ENCODE data around the gene LRRC8D. TPM values are rescaled to one million over a fixed set of nuclear protein-coding genes. Genes with fewer than 3 reads are reported as not detected.

The LRRC8D gene
- total and polyA plus RNA-seq, 2 experiments from 2014 or later = 30.1 to 30.7 TPM

DNA sequence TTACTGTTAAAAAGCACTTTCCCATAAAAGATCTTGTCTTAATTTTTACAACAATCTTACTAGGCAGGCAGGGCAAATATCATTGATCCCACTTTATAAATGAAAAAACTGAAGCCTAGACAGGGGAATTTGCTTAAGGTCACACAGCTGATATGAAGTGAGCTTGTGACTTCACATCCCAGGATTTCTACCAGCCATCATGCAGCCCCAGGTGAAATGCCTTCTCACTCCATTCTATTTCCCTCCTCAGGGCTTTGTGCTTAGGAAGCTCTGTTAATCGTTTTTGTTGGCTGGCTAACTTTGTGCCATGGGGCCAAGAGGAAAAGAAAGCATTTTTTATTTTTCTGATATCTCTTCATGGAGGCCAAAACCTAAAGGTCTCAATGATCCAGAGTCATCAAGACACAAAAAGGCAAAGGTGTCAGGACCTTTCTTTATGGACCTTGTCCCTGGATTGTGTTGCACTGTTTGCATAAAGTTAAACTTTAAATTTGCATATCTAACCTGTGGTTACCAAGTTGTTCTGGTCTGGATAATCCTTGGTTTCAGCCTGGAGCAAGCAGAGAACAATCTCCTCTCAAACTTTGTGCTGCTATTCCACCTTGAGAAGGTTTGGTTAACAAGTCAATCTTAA lies 129.3 kb downstream of the LRRC8D start:
- Histone ChIP-seq H3K4me1 (ENCODE audit: insufficient read depth) (peaks cover 35% of the 10 kb centered on the region), H3K27ac (no peak overlapping the region), H3K9me2 (ENCODE audit: insufficient read depth) (no peaks in the 10 kb centered on the region), H3K79me2 (ENCODE audit: insufficient read depth) (no peaks in the 10 kb centered on the region), H3K27me3 (replicated peaks; ENCODE audit: insufficient read depth) (no peaks in the 10 kb centered on the region), H4K20me1 (ENCODE audit: insufficient read depth) (no peaks in the 10 kb centered on the region), H3K36me3 (ENCODE audit: low read depth) (no peaks in the 10 kb centered on the region), H3K9ac (no peak overlapping the region), H3K4me3 (no peak overlapping the region), H2AFZ (no peak overlapping the region), H3K4me2 (ENCODE audit: unreplicated experiment) (no peak overlapping the region), H3F3A (ENCODE audit: insufficient read depth) (peaks cover 29% of the 10 kb centered on the region), H3K9me3 (ENCODE audit: low read depth) (no peaks in the 10 kb centered on the region)
- in situ Hi-C loops (cut with MboI) = no loop called here
- no peak for TF ChIP-seq EZH2 (IDR thresholded peaks at IDR 0.05; ENCODE audit: insufficient read depth, poor library complexity, severe bottlenecking)
- no peak for TF ChIP-seq EZH2phosphoT487 (IDR thresholded peaks at IDR 0.05; ENCODE audit: insufficient read depth, low read depth)
- no peak for DNase-seq
- 4% methylated on average over 1 of the region's 1 CpG for WGBS, 2 experiments (ENCODE audit: low coverage in 1 of 2, low lambda C conversion rate in 2 of 2, missing lambda C conversion rate in 2 of 2)

DNA sequence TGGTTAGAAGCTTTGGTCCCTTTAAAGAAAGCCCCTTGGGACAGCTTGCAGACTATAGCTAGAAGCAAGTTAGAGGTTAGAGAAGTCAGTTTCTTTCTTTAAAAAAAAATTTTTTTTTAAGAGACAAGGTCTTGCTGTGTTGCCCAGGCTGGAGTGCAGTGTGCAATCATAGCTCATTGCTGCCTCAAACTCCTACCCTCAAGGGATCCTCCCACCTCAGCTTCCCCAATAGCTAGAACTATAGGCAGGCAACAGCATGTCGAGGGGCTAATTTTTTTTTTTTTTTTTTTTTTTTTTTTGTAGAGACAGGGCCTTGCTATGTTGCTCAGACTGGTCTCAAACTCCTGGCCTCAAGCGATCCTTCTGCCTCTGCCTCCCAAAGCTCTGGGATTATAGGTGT lies 129.9 kb downstream of the LRRC8D start:
- Histone ChIP-seq H3K4me2 (ENCODE audit: unreplicated experiment) (no peak overlapping the region), H3K36me3 (ENCODE audit: low read depth) (no peaks in the 10 kb centered on the region), H3K4me3 (no peak overlapping the region), H3K4me1 (ENCODE audit: insufficient read depth) (peaks cover 35% of the 10 kb centered on the region), H3K27ac (no peak overlapping the region), H3F3A (ENCODE audit: insufficient read depth) (peaks cover 29% of the 10 kb centered on the region), H3K79me2 (ENCODE audit: insufficient read depth) (no peaks in the 10 kb centered on the region), H3K9ac (no peak overlapping the region), H4K20me1 (ENCODE audit: insufficient read depth) (no peaks in the 10 kb centered on the region), H2AFZ (no peak overlapping the region), H3K9me2 (ENCODE audit: insufficient read depth) (no peaks in the 10 kb centered on the region), H3K9me3 (ENCODE audit: low read depth) (no peaks in the 10 kb centered on the region), H3K27me3 (replicated peaks; ENCODE audit: insufficient read depth) (no peaks in the 10 kb centered on the region)
- WGBS, 2 experiments (ENCODE audit: low coverage in 1 of 2, low lambda C conversion rate in 2 of 2, missing lambda C conversion rate in 2 of 2) = 93 to 97% methylated on average over 2 of the region's 2 CpGs
- no peak for TF ChIP-seq EZH2 (IDR thresholded peaks at IDR 0.05; ENCODE audit: insufficient read depth, poor library complexity, severe bottlenecking)
- TF ChIP-seq EZH2phosphoT487 (IDR thresholded peaks at IDR 0.05; ENCODE audit: insufficient read depth, low read depth) = no peak
- no peak for DNase-seq
- in situ Hi-C loops (cut with MboI) = no loop called here

DNA sequence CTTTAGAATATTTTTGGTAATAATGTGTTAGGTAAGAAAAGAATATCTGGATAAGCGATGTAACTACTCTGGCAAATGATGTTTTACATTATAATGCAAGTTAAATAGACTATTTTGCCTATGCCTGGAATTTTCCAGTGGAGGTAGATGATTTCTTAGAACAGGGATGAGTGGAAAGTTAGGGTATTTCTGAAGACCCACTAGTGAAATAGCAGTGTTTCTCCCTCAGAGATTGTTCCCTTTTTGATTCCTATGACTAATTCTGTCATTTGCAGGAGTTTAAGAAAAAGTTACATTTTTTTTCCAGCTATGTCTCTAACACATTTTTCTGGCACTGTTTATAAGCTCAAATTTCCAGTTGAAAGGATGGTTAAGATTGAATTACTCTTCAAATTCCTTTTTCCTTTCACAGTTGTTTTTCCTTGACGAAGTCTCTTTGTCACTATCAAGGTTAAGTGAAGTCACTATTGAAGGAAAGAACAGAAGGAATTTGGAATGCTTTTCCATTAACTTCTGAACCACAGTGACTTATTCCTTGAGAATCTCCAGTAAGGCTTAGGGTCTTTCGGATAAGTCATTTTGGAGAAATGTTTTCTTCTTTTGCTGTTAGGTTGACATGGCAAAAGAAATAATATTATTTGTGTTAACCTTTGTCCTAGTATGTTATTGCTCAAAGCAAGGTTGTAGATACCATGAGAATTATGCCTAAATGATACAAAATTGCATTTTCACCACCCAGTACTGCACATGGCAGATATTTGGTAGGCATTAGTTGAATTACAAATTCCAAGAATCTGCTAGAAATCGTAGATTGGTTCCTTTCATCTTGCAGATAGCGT lies 131.2 kb downstream of the LRRC8D start:
- Histone ChIP-seq H3K27ac (peak overlapping the region; percentile 97), H3K4me1 (ENCODE audit: insufficient read depth) (peaks cover 35% of the 10 kb centered on the region), H3K79me2 (ENCODE audit: insufficient read depth) (no peaks in the 10 kb centered on the region), H3K4me3 (no peak overlapping the region), H3K9me3 (ENCODE audit: low read depth) (no peaks in the 10 kb centered on the region), H3F3A (ENCODE audit: insufficient read depth) (peaks cover 23% of the 10 kb centered on the region), H4K20me1 (ENCODE audit: insufficient read depth) (no peaks in the 10 kb centered on the region), H3K36me3 (ENCODE audit: low read depth) (no peaks in the 10 kb centered on the region), H3K9me2 (ENCODE audit: insufficient read depth) (no peaks in the 10 kb centered on the region), H3K27me3 (replicated peaks; ENCODE audit: insufficient read depth) (no peaks in the 10 kb centered on the region), H3K9ac (peak overlapping the region; percentile 71), H2AFZ (peak overlapping the region; percentile 18; the same call in 1 of the 2 replicates), H3K4me2 (ENCODE audit: unreplicated experiment) (peak overlapping the region; percentile 46)
- 57 to 58% methylated on average over 5 of the region's 5 CpGs for WGBS, 2 experiments (ENCODE audit: low coverage in 1 of 2, low lambda C conversion rate in 2 of 2, missing lambda C conversion rate in 2 of 2)
- TF ChIP-seq EZH2phosphoT487 (IDR thresholded peaks at IDR 0.05; ENCODE audit: insufficient read depth, low read depth) (no peak), EZH2 (IDR thresholded peaks at IDR 0.05; ENCODE audit: insufficient read depth, poor library complexity, severe bottlenecking) (no peak)
- in situ Hi-C loops (cut with MboI) = no loop called here
- peak; percentile 81 for DNase-seq

DNA sequence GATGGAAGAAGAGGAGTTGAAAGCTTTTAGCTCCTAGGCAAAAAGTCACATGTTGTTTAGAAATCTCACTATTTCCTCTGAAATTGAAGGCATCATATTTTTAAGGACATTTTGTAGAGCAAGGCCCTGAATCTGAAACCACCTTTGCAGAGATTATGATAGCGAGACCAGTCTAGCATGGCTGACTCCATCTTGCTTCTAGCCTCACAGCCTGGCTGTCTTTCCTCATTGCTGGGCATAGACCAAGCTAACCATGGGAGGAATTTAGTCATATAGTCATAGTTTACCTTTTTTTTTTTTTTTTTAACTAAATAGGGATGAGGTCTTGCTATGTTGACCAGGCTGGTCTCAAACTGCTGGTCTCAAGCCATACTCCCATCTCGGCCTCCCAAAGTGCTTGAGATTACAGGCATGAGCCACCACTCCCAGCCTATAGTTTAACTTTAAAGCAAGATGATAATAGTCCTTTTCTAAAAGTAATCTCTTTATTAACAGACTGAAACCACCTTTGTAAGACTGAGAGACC lies 131.8 kb downstream of the LRRC8D start:
- H3K9ac ChIP-seq = peak overlapping the region; percentile 71
- WGBS, 2 experiments (ENCODE audit: low coverage in 1 of 2, low lambda C conversion rate in 2 of 2, missing lambda C conversion rate in 2 of 2) = 94 to 96% methylated on average over 2 of the region's 2 CpGs

More for the DNA sequence above, 131.8 kb downstream of the LRRC8D start:
- Histone ChIP-seq H3K9me2 (ENCODE audit: insufficient read depth) (no peaks in the 10 kb centered on the region), H3K27ac (peak overlapping the region; percentile 97), H3F3A (ENCODE audit: insufficient read depth) (peaks cover 23% of the 10 kb centered on the region), H3K4me2 (ENCODE audit: unreplicated experiment) (peak overlapping the region; percentile 46), H4K20me1 (ENCODE audit: insufficient read depth) (no peaks in the 10 kb centered on the region), H3K27me3 (replicated peaks; ENCODE audit: insufficient read depth) (no peaks in the 10 kb centered on the region), H3K4me3 (no peak overlapping the region), H2AFZ (peak overlapping the region; percentile 44; the same call in 1 of the 2 replicates), H3K79me2 (ENCODE audit: insufficient read depth) (no peaks in the 10 kb centered on the region), H3K4me1 (ENCODE audit: insufficient read depth) (peaks cover 35% of the 10 kb centered on the region), H3K36me3 (ENCODE audit: low read depth) (no peaks in the 10 kb centered on the region), H3K9me3 (ENCODE audit: low read depth) (no peaks in the 10 kb centered on the region)
- no peak for TF ChIP-seq EZH2phosphoT487 (IDR thresholded peaks at IDR 0.05; ENCODE audit: insufficient read depth, low read depth)
- no peak for TF ChIP-seq EZH2 (IDR thresholded peaks at IDR 0.05; ENCODE audit: insufficient read depth, poor library complexity, severe bottlenecking)
- in situ Hi-C loops (cut with MboI) = no loop called here
- DNase-seq = peak; percentile 56

Measured in GM23248 (cell line).